Upper lobe of left lung (tissue), 4 donors: ENCODE data around the gene TULP1.

Experiments used
- EP300 ChIP-seq, 4 donors: sonication (generic); formaldehyde crosslinking; IDR thresholded peaks; one replicate each; pipeline ENCODE4 v1.5.1; 2017; ENCODE audit warnings: antibody characterized with exemption in 4 of 4, control low read depth in 2 of 4
- POLR2AphosphoS5 ChIP-seq, 2 donors: sonication (generic); formaldehyde crosslinking; IDR thresholded peaks; one replicate each; pipeline ENCODE4 v1.5.1; 2017; ENCODE audit warnings: antibody characterized with exemption in 2 of 2
- TF ChIP-seq, protein P1 (sequence below), 6 experiments: fragments of 450-650 bp in 4 of 6; fragments of 200-600 bp in 2 of 6; sonication (generic) in 2 of 6; IDR thresholded peaks; one replicate each; pipeline ENCODE4 v1.5.1; 2016 to 2019; ENCODE audit warnings: antibody characterized with exemption in 6 of 6

DNA sequence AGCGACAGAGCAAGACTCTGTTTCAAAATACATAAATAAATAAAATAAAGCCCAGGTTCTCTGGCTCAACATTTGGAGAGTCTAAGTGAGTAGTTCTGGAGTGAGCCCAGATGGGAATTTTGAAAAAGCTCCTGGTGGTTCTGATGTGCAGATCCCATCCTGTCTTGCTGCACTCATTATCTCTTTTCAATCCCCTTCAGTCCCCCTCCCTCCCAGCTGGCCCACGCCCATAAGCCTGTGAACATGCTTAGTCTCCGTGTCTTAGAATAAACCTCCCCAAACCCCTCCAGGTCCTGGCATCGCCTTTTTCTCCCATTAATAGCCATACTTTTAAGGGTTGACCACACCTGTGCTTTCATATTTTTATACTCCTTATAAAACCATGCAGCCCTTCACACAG, 19.4 kb upstream of the TULP1 start:
- TF ChIP-seq, protein P1, sequence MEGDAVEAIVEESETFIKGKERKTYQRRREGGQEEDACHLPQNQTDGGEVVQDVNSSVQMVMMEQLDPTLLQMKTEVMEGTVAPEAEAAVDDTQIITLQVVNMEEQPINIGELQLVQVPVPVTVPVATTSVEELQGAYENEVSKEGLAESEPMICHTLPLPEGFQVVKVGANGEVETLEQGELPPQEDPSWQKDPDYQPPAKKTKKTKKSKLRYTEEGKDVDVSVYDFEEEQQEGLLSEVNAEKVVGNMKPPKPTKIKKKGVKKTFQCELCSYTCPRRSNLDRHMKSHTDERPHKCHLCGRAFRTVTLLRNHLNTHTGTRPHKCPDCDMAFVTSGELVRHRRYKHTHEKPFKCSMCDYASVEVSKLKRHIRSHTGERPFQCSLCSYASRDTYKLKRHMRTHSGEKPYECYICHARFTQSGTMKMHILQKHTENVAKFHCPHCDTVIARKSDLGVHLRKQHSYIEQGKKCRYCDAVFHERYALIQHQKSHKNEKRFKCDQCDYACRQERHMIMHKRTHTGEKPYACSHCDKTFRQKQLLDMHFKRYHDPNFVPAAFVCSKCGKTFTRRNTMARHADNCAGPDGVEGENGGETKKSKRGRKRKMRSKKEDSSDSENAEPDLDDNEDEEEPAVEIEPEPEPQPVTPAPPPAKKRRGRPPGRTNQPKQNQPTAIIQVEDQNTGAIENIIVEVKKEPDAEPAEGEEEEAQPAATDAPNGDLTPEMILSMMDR (IDR thresholded peaks at IDR 0.05): no peak
- no peak for TF ChIP-seq EP300 (IDR thresholded peaks at IDR 0.05)
- TF ChIP-seq POLR2AphosphoS5 (IDR thresholded peaks at IDR 0.05): no peak
